HepG2 (cell line): ENCODE data around the gene CUEDC2. TPM values are rescaled to one million over a fixed set of nuclear protein-coding genes. Genes with fewer than 3 reads are reported as not detected.

Experiments used
- AGO1 ChIP-seq: fragments of 200-400 bp; formaldehyde crosslinking; IDR thresholded peaks from 2 replicates; pipeline ENCODE4 v1.6.1; 2017; ENCODE audit warnings: mild to moderate bottlenecking, low read depth, low read length, moderate library complexity; ENCODE audit not compliant: poor library complexity, severe bottlenecking
- ARNT2 ChIP-seq: sonication (generic); formaldehyde crosslinking; IDR thresholded peaks from 2 replicates; pipeline ENCODE4 v1.8.0; 2022; ENCODE audit warnings: mild to moderate bottlenecking, low read depth, missing genetic modification reagents, moderate library complexity
- ATF3 ChIP-seq: sonication (generic); formaldehyde crosslinking; IDR thresholded peaks from 2 replicates; pipeline ENCODE4 v1.4.0; 2020; ENCODE audit warnings: missing genetic modification reagents
- GFI1 ChIP-seq: sonication (generic); formaldehyde crosslinking; IDR thresholded peaks from 2 replicates; pipeline ENCODE4 v1.5.0; 2020; ENCODE audit warnings: missing genetic modification reagents, mild to moderate bottlenecking, borderline replicate concordance
- HNRNPLL ChIP-seq: fragments of 200-400 bp; formaldehyde crosslinking; IDR thresholded peaks from 2 replicates; pipeline ENCODE4 v1.6.1; 2017; ENCODE audit warnings: mild to moderate bottlenecking, low read depth, low read length; ENCODE audit not compliant: poor library complexity, severe bottlenecking
- JUNB ChIP-seq: sonication (generic); formaldehyde crosslinking; IDR thresholded peaks from 2 replicates; pipeline ENCODE4 v1.8.0; 2022; ENCODE audit warnings: missing genetic modification reagents, mild to moderate bottlenecking, borderline replicate concordance
- KLF16 ChIP-seq, 2 experiments: sonication (generic) in 1 of 2; formaldehyde crosslinking in 1 of 2; IDR thresholded peaks; 2 replicates each; pipeline versions ENCODE4 v1.6.1 to v1.8.0; 2016 to 2023; ENCODE audit warnings: missing genetic modification reagents in 2 of 2, missing compliant biosample characterization in 1 of 2
- MZF1 ChIP-seq: sonication (generic); formaldehyde crosslinking; IDR thresholded peaks from 2 replicates; pipeline ENCODE4 v1.8.1; 2023; ENCODE audit warnings: mild to moderate bottlenecking, missing genetic modification reagents, borderline replicate concordance
- RERE ChIP-seq: IDR thresholded peaks from 2 replicates; pipeline ENCODE4 v1.6.1; 2016; ENCODE audit warnings: low read depth, missing genetic modification reagents, missing compliant biosample characterization
- REST ChIP-seq, 2 experiments: IDR thresholded peaks; 2 replicates each; pipeline ENCODE4 v1.6.1; 2011 to 2012; ENCODE audit warnings: low read length in 2 of 2, borderline replicate concordance in 1 of 2, low read depth in 1 of 2, mild to moderate bottlenecking in 1 of 2, moderate library complexity in 1 of 2
- RORA ChIP-seq: sonication (generic); formaldehyde crosslinking; IDR thresholded peaks from 2 replicates; pipeline ENCODE4 v1.5.0; 2020; ENCODE audit warnings: mild to moderate bottlenecking, missing genetic modification reagents, moderate library complexity
- SNAPC2 ChIP-seq: sonication (generic); formaldehyde crosslinking; IDR thresholded peaks from 2 replicates; pipeline ENCODE4 v1.8.1; 2022; ENCODE audit warnings: mild to moderate bottlenecking, missing genetic modification reagents
- SPEN ChIP-seq: sonication (generic); formaldehyde crosslinking; IDR thresholded peaks from 2 replicates; pipeline ENCODE4 v1.5.1; 2020; ENCODE audit warnings: low read depth, mild to moderate bottlenecking, missing genetic modification reagents
- ZMAT3 ChIP-seq: sonication (generic); formaldehyde crosslinking; conservative IDR thresholded peaks from 2 replicates; pipeline ENCODE4 v1.7.0; 2021; ENCODE audit warnings: missing genetic modification reagents
- ZNF460 ChIP-seq: sonication (generic); formaldehyde crosslinking; IDR thresholded peaks from 2 replicates; pipeline ENCODE4 v1.5.1; 2020; ENCODE audit warnings: missing genetic modification reagents, mild to moderate bottlenecking, borderline replicate concordance
- ZNF768 ChIP-seq: sonication (generic); formaldehyde crosslinking; IDR thresholded peaks from 2 replicates; pipeline ENCODE4 v1.4.0; 2020; ENCODE audit warnings: missing genetic modification reagents
- ZNF850 ChIP-seq: sonication (generic); formaldehyde crosslinking; conservative IDR thresholded peaks from 2 replicates; pipeline ENCODE4 v1.9.0; 2021; ENCODE audit warnings: mild to moderate bottlenecking, missing genetic modification reagents
- polyA plus RNA-seq, 8 experiments: library from polyadenylated mRNA; depleted of rRNA in 3 of 8; stranded (reverse) in 7 of 8; unstranded in 1 of 8; fragments of >200 nt; fragmentation: Illumina TruSeq in 4 of 8; extraction: Trizol in 4 of 8; gene quantifications; 2 replicates each; pipeline versions ENCODE4 v1.2.1 to v1.2.3, GENCODE V29; 2011 to 2016; ENCODE audit warnings: low read depth in 4 of 8, missing spikeins in 1 of 8, mixed read lengths in 1 of 8; ENCODE audit not compliant: insufficient read depth in 1 of 8
- total RNA-seq, 5 experiments: library from RNA; depleted of rRNA; stranded (reverse); fragments of >200 nt; fragmentation: Illumina TruSeq; extraction: Trizol; gene quantifications; 2 replicates each; pipeline ENCODE4 v1.2.3, GENCODE V29; 2016; ENCODE audit warnings: low read depth in 1 of 5

Gene CUEDC2
- total and polyA plus RNA-seq, 2 of the 13 experiments (the other 11 are each of a cell fraction or from before 2014, with no cell fraction given), result 13.1 to 18.4 TPM

GRCh38 chr10:102421757-102422512 lies 10.4 kb downstream of the CUEDC2 start (continued):
- no peak for TF ChIP-seq REST (IDR thresholded peaks at IDR 0.05; ENCODE audit: borderline replicate concordance in 1 of 2, low read depth in 1 of 2, low read length in 2 of 2)
- no peak for TF ChIP-seq RORA (CRISPR knock-in tag)
- 0 out of 2 replicates have a peak, but pooled peaks have one; percentile 26 for TF ChIP-seq ZNF850
- 0 out of 4 replicates have a peak, but pooled peaks of 1 of the 2 experiments have one; percentile 21 for TF ChIP-seq KLF16 (CRISPR knock-in tag; IDR thresholded peaks at IDR 0.05)
- 0 out of 2 replicates have a peak, but pooled peaks have one; percentile 36 for TF ChIP-seq SPEN (CRISPR knock-in tag)
- peak; percentile 64 for TF ChIP-seq HNRNPLL
- no peak for TF ChIP-seq RERE (CRISPR knock-in tag)
- peak; percentile 29 for TF ChIP-seq AGO1
- 0 out of 2 replicates have a peak, but pooled peaks have one; percentile 7 for TF ChIP-seq ATF3 (CRISPR knock-in tag)
- TF ChIP-seq GFI1, result 0 out of 2 replicates have a peak, but pooled peaks have one; percentile 38
- peak; percentile 65; the same call in 1 of the 2 replicates for TF ChIP-seq ZNF768 (CRISPR knock-in tag)
- 0 out of 2 replicates have a peak, but pooled peaks have one; percentile 28 for TF ChIP-seq ARNT2 (CRISPR knock-in tag)
- no peak for TF ChIP-seq JUNB
- 0 out of 2 replicates have a peak, but pooled peaks have one; percentile 4 for TF ChIP-seq SNAPC2 (CRISPR knock-in tag)
- TF ChIP-seq ZMAT3, result no peak
- no peak for TF ChIP-seq ZNF460 (CRISPR knock-in tag)
- 0 out of 2 replicates have a peak, but pooled peaks have one; percentile 81 for TF ChIP-seq MZF1 (CRISPR knock-in tag)
